Right forelimb (tissue), 1 donor: ENCODE data around the gene SPNS3.

Experiments used
- DNase-seq: peaks from one replicate; pipeline ENCODE4 v3.0.0-alpha.2; 2018

The SPNS3 gene

DNA sequence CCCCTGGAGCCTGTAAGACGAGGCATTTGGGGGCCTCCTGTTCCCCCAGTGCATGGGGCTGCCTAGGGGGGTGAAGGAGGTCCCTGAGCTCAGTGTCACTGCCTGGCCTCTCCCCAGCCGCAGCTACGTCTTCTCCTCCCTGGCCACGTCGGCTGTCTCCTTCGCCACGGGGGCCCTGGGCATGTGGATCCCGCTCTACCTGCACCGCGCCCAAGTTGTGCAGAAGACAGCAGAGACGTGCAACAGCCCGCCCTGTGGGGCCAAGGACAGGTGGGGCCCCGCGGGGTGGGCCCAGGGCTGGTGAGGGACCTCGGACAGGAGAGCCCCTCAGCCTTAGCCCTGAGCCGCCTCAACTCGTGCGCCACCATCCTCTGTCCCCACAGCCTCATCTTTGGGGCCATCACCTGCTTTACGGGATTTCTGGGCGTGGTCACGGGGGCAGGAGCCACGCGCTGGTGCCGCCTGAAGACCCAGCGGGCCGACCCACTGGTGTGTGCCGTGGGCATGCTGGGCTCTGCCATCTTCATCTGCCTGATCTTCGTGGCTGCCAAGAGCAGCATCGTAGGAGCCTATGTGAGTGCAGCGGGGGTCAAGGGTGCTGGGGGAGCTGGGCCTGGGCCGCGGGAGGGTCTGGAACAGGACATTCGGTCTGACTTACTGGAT lies 99.3 kb downstream of the SPNS3 start:
- DNase-seq: no peak

DNA sequence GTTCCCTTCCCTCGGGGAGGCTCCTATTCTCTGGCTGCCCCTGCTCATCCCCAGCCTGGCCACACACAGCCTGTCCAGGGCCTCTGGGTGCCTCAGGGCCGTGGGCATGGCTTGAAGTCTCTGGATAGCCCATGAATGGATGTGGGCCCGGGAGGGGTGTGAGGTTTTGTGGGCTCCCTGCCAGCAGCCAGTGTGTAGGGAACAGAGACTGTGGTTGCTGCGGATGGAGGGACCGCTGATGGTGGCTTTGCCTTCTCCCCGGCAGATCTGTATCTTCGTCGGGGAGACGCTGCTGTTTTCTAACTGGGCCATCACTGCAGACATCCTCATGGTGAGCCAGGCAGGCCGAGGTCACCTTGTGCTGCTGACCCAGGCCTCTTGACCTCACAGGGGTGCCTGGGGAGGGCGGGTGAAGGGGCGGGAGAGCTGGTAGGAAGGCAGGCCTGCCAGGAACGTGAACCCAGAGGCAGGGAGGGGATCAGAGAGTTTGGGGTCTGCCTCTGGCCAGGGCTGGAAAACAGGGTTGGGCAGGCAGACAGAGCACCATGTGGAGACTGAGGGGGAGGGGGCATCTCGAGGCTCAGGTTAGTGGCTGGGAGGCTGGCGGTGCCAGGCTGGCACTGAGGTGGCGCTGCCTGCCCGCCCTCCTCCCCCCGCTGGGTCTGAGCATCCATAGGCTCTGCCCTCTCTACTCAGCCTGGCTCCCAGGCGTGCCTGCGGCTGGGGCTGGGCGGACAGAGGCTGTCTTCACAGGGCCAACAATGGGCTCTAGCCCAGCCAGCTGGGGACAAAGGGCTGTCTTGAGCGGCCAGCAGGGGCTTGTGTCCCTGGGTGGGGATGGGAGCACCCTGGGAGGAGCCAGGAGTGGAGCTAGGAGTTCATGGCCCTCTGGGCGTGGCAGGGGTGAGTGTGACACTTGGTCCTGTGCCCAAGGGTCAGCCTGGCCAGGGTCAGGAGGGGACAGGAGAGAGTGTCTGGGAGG lies 100.1 kb downstream of the SPNS3 start:
- no peak for DNase-seq

GRCh38 chr17:4534515-4534914 lies 100.8 kb downstream of the SPNS3 start:
- DNase-seq: no peak

- no peak for DNase-seq
Observed at GRCh38 chr17:4534928-4535666, 101.4 kb downstream of the SPNS3 start.

GRCh38 chr17:4535667-4536258 lies 102.0 kb downstream of the SPNS3 start:
- DNase-seq: no peak

DNA sequence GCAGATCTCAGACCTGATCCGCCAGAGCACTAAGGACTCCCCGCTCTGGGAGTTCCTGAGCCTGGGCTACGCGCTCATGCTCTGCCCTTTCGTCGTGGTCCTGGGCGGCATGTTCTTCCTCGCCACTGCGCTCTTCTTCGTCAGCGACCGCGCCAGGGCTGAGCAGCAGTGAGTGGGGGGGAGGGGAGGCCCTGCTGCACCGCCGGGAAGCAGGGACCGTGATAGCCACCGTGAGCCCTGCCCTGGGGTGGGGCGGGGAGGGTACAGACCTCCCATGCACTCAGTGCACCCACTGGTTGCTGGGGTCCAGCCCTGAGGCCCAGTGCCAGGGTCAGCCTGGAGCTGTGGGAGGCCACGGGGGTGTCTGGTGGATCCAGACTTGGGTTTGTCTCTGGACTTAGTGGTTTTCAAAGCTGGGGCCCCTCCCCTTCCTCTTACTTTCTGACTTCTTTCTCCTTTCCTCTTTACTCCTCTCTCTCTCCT lies 102.6 kb downstream of the SPNS3 start:
- no peak for DNase-seq

GRCh38 chr17:4536742-4537411 lies 103.1 kb downstream of the SPNS3 start:
- no peak for DNase-seq
